HCT116 (cell line): ENCODE results near the gene TXLNA. TPM values are rescaled to one million over a fixed set of nuclear protein-coding genes. Genes with fewer than 3 reads are reported as not detected.
A peak's percentile ranks its signal among the peaks of the same experiment; 100 is the strongest.

Experiments used
- ATAC-seq: fragments of 200-7000 bp; cut with Tn5 transposase; 2 replicates; pipeline ENCODE4 v1.9.1; 2020; ENCODE audit warnings: mild to moderate bottlenecking, moderate library complexity
- BruUV-seq: library from RNA; stranded (reverse); fragments of 400-500 nt; replicated peaks from 2 replicates; lab custom pipeline; 2021; lab: Mats Ljungman, UMichigan
- CTCF ChIA-PET: fragments of 300-600 bp; sonication (Branson Sonifier 250); formaldehyde crosslinking; loops from one replicate; lab custom pipeline; 2021; ENCODE audit warnings: antibody characterized with exemption; lab: Charles Lee
- POLR2A ChIA-PET: fragments of 300-600, 350-600 bp; sonication (Branson Sonifier 250); formaldehyde crosslinking; loops from one replicate; lab custom pipeline; 2021; ENCODE audit warnings: antibody characterized with exemption; lab: Charles Lee
- RAD21 ChIA-PET, 2 experiments: fragments of 300-600 bp; sonication (Branson Sonifier 250); formaldehyde crosslinking; loops; one replicate each; lab custom pipeline; 2023; ENCODE audit warnings: low total read pairs in 2 of 2; ENCODE audit not compliant: uncharacterized antibody in 2 of 2, unreplicated experiment in 2 of 2, low non-redundant PET in 1 of 2; lab: Charles Lee
- DNase-seq: peaks from one replicate; pipeline ENCODE4 v3.0.0-alpha.2; 2010; ENCODE audit warnings: low read depth, low spot score
- H2AFZ ChIP-seq: fragments of 200-600 bp; shearing (Covaris generic), sonication (generic); 2 replicates; pipeline ENCODE4 v1.6.1; 2017; ENCODE audit warnings: low read depth, mixed run types, mixed read lengths, antibody characterized with exemption, low read length; ENCODE audit not compliant: poor library complexity, severe bottlenecking
- H3K27ac ChIP-seq: 2 replicates; pipeline ENCODE4 v1.5.1; 2012; ENCODE audit warnings: low read depth, low read length
- H3K27me3 ChIP-seq: fragments of 200-600 bp; sonication (generic); 2 replicates; pipeline ENCODE4 v1.6.1; 2016; ENCODE audit warnings: mixed run types, low read length, mixed read lengths; ENCODE audit not compliant: insufficient read depth
- H3K36me3 ChIP-seq, 2 experiments: fragments of 200-500 bp in 1 of 2; fragments of 200-600 bp in 1 of 2; sonication (Bioruptor generic) in 1 of 2; sonication (generic) in 1 of 2; 2 replicates each; pipeline versions ENCODE4 v1.5.1 to v1.6.1; 2014 to 2016; ENCODE audit warnings: low read length in 2 of 2, inconsistent platforms in 1 of 2, mixed read lengths in 1 of 2, mixed run types in 1 of 2; ENCODE audit not compliant: insufficient read depth in 2 of 2, control insufficient read depth in 1 of 2
- H3K4me1 ChIP-seq, 2 experiments: fragments of 200-600 bp in 1 of 2; sonication (generic) in 1 of 2; 2 replicates each; pipeline versions ENCODE4 v1.5.1 to v1.6.1; 2012 to 2017; ENCODE audit warnings: low read length in 2 of 2, inconsistent platforms in 1 of 2, mild to moderate bottlenecking in 1 of 2, mixed read lengths in 1 of 2, mixed run types in 1 of 2, moderate library complexity in 1 of 2; ENCODE audit not compliant: insufficient read depth in 2 of 2, control insufficient read depth in 1 of 2
- H3K4me2 ChIP-seq: fragments of 200-600 bp; sonication (generic); 2 replicates; pipeline ENCODE4 v1.6.1; 2017; ENCODE audit warnings: mixed run types, low read length, mixed read lengths
- H3K4me3 ChIP-seq, 2 experiments: fragments of 200-600 bp in 1 of 2; sonication (generic) in 1 of 2; replicated peaks in 1 of 2; 2 replicates each; pipeline ENCODE4 v1.5.1; 2011 to 2016; ENCODE audit warnings: low read length in 2 of 2, control low read depth in 1 of 2, low read depth in 1 of 2, mild to moderate bottlenecking in 1 of 2, mixed read lengths in 1 of 2, mixed run types in 1 of 2
- H3K79me2 ChIP-seq: fragments of 200-600 bp; sonication (generic); 2 replicates; pipeline ENCODE4 v1.6.1; 2017; ENCODE audit warnings: mild to moderate bottlenecking, mixed run types, low read length, moderate library complexity, mixed read lengths; ENCODE audit not compliant: insufficient read depth
- H3K9ac ChIP-seq: fragments of 200-600 bp; sonication (generic); 2 replicates; pipeline ENCODE4 v1.6.1; 2016; ENCODE audit warnings: low read length, mixed read lengths
- H3K9me2 ChIP-seq: fragments of 200-600 bp; sonication (generic), shearing (Covaris generic); 2 replicates; pipeline ENCODE4 v1.6.1; 2017; ENCODE audit warnings: mixed run types, mild to moderate bottlenecking, moderate library complexity; ENCODE audit not compliant: insufficient read depth
- H3K9me3 ChIP-seq, 2 experiments: fragments of 200-500 bp in 1 of 2; fragments of 200-600 bp in 1 of 2; sonication (Bioruptor generic) in 1 of 2; sonication (generic) in 1 of 2; 2 replicates each; pipeline ENCODE4 v1.6.1; 2014 to 2017; ENCODE audit warnings: low read length in 2 of 2, mixed read lengths in 2 of 2, inconsistent platforms in 1 of 2, low read depth in 1 of 2, mild to moderate bottlenecking in 1 of 2, mixed run types in 1 of 2, moderate library complexity in 1 of 2; ENCODE audit not compliant: control insufficient read depth in 1 of 2, insufficient read depth in 1 of 2
- H4K20me1 ChIP-seq: fragments of 200-600 bp; sonication (generic), shearing (Covaris generic); 2 replicates; pipeline ENCODE4 v1.6.1; 2017; ENCODE audit warnings: mixed run types, mild to moderate bottlenecking, moderate library complexity; ENCODE audit not compliant: insufficient read depth
- CBX3 ChIP-seq: IDR thresholded peaks from 2 replicates; pipeline ENCODE4 v1.6.1; 2012; ENCODE audit warnings: low read depth
- CEBPB ChIP-seq: IDR thresholded peaks from 2 replicates; pipeline ENCODE4 v1.6.1; 2012; ENCODE audit warnings: low read depth
- EGR1 ChIP-seq: IDR thresholded peaks from 2 replicates; pipeline ENCODE4 v1.6.1; 2012; ENCODE audit warnings: low read depth
- ELF1 ChIP-seq: IDR thresholded peaks from 2 replicates; pipeline ENCODE4 v1.6.1; 2012; ENCODE audit warnings: low read depth, borderline replicate concordance
- EZH2 ChIP-seq: fragments of 200-600 bp; sonication (generic); IDR thresholded peaks from 2 replicates; pipeline ENCODE4 v1.6.1; 2017; ENCODE audit warnings: antibody characterized with exemption, mixed run types
- EZH2phosphoT487 ChIP-seq: fragments of 200-600 bp; IDR thresholded peaks from 2 replicates; pipeline ENCODE4 v1.6.1; 2018; ENCODE audit warnings: antibody characterized with exemption, borderline replicate concordance
- FOSL1 ChIP-seq: IDR thresholded peaks from 2 replicates; pipeline ENCODE4 v1.6.1; 2012; ENCODE audit warnings: low read depth
- JUND ChIP-seq: IDR thresholded peaks from 2 replicates; pipeline ENCODE4 v1.6.1; 2012
- MAX ChIP-seq: IDR thresholded peaks from 2 replicates; pipeline ENCODE4 v1.6.1; 2012
- POLR2AphosphoS5 ChIP-seq: IDR thresholded peaks from 2 replicates; pipeline ENCODE4 v1.6.1; 2011; ENCODE audit warnings: mild to moderate bottlenecking, low read depth, low read length, moderate library complexity
- RAD21 ChIP-seq: IDR thresholded peaks from 2 replicates; pipeline ENCODE4 v1.6.1; 2012; ENCODE audit warnings: low read depth, mild to moderate bottlenecking
- REST ChIP-seq: IDR thresholded peaks from 2 replicates; pipeline ENCODE4 v1.6.1; 2012; ENCODE audit warnings: low read depth
- SIN3A ChIP-seq: IDR thresholded peaks from 2 replicates; pipeline ENCODE4 v1.6.1; 2012; ENCODE audit warnings: low read depth
- SP1 ChIP-seq: IDR thresholded peaks from 2 replicates; pipeline ENCODE4 v1.6.1; 2012; ENCODE audit warnings: low read depth
- SRF ChIP-seq: IDR thresholded peaks from 2 replicates; pipeline ENCODE4 v1.6.1; 2012; ENCODE audit warnings: low read depth
- TCF7L2 ChIP-seq: IDR thresholded peaks from 2 replicates; pipeline ENCODE4 v1.7.0; 2011; ENCODE audit warnings: borderline replicate concordance, inconsistent platforms; ENCODE audit not compliant: insufficient read depth, insufficient read length; ENCODE audit errors: extremely low read depth
- ZBTB33 ChIP-seq: IDR thresholded peaks from 2 replicates; pipeline ENCODE4 v1.6.1; 2011; ENCODE audit warnings: mild to moderate bottlenecking, low read length, moderate library complexity; ENCODE audit not compliant: insufficient replicate concordance; ENCODE audit errors: extremely low read depth
- ZNF274 ChIP-seq: fragments of 200-500 bp; sonication (Bioruptor generic); IDR thresholded peaks from 2 replicates; pipeline ENCODE4 v1.6.1; 2014; ENCODE audit warnings: mild to moderate bottlenecking, low read depth, low read length, inconsistent platforms
- intact Hi-C: fragments of 100-400 bp; cut with micrococcal nuclease; formaldehyde crosslinking; loops from 2 replicates; pipeline ENCODE4 v1.10.0; 2022
- total RNA-seq: library from RNA; stranded (reverse); gene quantifications from one replicate; pipeline ENCODE4 v1.2.1, GENCODE V29; 2021; ENCODE audit not compliant: unreplicated experiment
- TF ChIP-seq, protein P1 (sequence below), 3 experiments: fragments of 200-600 bp in 1 of 3; sonication (generic) in 1 of 3; IDR thresholded peaks in 2 of 3; conservative IDR thresholded peaks in 1 of 3; 2 replicates each; pipeline ENCODE4 v1.5.1; 2012 to 2017; ENCODE audit warnings: low read depth in 2 of 3, low read length in 2 of 3, antibody characterized with exemption in 1 of 3, borderline replicate concordance in 1 of 3, control low read depth in 1 of 3, mild to moderate bottlenecking in 1 of 3, mixed read lengths in 1 of 3, mixed run types in 1 of 3, moderate library complexity in 1 of 3; ENCODE audit not compliant: insufficient read depth in 1 of 3

TXLNA gene
- total RNA-seq, 1 experiment from 2014 or later = 37.2 TPM

DNA sequence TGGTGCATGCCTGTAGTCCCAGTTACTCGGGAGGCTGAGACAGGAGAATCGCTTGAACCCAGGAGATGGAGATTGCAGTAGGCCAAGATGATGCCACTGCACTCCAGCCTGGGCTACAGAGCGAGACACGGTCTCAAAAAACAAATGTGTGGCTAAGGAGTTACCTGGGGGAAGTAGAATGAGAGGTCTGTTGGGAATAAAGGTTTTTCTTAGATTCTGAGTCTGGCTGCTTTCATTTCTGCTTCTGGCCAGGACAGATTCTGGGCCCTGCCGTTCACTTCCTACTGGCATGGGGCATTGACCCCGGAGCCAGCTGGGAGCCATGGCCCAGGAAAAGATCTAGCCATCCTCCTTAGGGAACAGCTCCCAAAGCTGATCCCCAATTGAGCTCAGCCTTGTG is 29.0 kb downstream of the TXLNA start:
- H3K27me3 ChIP-seq = no peaks in the 10 kb centered on the region
- CTCF ChIA-PET = no interaction called here
- no peaks in the 10 kb centered on the region for H4K20me1 ChIP-seq
- no peak overlapping the region for H3K9ac ChIP-seq
- H3K9me2 ChIP-seq = no peaks in the 10 kb centered on the region
- intact Hi-C loops = no loop called here
- peaks cover 6 to 25% of the 10 kb centered on the region in 2 experiments; a peak in 2 of 4 replicates for H3K4me1 ChIP-seq
- H3K79me2 ChIP-seq = peaks cover 19% of the 10 kb centered on the region; the same call in 1 of the 2 replicates
- H3K4me3 ChIP-seq = no peak overlapping the region
- H3K36me3 ChIP-seq = peaks cover 0 to 11% of the 10 kb centered on the region in 2 experiments; a peak in 1 of 4 replicates
- BruUV-seq = no TSS peak
- no peaks in the 10 kb centered on the region for H3K9me3 ChIP-seq
- ATAC-seq = no peak
- no peak for DNase-seq
- RAD21 ChIA-PET = no interaction called here
- POLR2A ChIA-PET = no interaction called here
- H2AFZ ChIP-seq = no peak overlapping the region
- H3K4me2 ChIP-seq = 0 out of 2 replicates have a peak overlapping the region, but pooled peaks have one; percentile 15
- no peak for TF ChIP-seq EZH2phosphoT487
- TF ChIP-seq CBX3 = no peak
- TF ChIP-seq MAX = no peak
- no peak for TF ChIP-seq SIN3A
- no peak for TF ChIP-seq TCF7L2
- TF ChIP-seq, protein P1, sequence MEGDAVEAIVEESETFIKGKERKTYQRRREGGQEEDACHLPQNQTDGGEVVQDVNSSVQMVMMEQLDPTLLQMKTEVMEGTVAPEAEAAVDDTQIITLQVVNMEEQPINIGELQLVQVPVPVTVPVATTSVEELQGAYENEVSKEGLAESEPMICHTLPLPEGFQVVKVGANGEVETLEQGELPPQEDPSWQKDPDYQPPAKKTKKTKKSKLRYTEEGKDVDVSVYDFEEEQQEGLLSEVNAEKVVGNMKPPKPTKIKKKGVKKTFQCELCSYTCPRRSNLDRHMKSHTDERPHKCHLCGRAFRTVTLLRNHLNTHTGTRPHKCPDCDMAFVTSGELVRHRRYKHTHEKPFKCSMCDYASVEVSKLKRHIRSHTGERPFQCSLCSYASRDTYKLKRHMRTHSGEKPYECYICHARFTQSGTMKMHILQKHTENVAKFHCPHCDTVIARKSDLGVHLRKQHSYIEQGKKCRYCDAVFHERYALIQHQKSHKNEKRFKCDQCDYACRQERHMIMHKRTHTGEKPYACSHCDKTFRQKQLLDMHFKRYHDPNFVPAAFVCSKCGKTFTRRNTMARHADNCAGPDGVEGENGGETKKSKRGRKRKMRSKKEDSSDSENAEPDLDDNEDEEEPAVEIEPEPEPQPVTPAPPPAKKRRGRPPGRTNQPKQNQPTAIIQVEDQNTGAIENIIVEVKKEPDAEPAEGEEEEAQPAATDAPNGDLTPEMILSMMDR (IDR thresholded peaks at IDR 0.05 in 2 of 3, conservative IDR thresholded peaks at IDR 0.05 in 1 of 3; ENCODE audit: borderline replicate concordance in 1 of 3, insufficient read depth in 1 of 3, low read depth in 2 of 3, low read length in 2 of 3) = no peak
- TF ChIP-seq ZBTB33 = no peak
- no peak for TF ChIP-seq JUND
- no peak for TF ChIP-seq FOSL1
- TF ChIP-seq CEBPB = no peak
- no peak for TF ChIP-seq ZNF274
- no peak for TF ChIP-seq EGR1
- no peak for TF ChIP-seq SRF
- no peak for TF ChIP-seq RAD21
- no peak for TF ChIP-seq POLR2AphosphoS5
- TF ChIP-seq SP1 = no peak
- TF ChIP-seq ELF1 = no peak
- no peak for TF ChIP-seq EZH2
- TF ChIP-seq REST = no peak
- TF ChIP-seq, all 23 proteins: peak for 0
- no peak overlapping the region for H3K27ac ChIP-seq
